ENCODE measurements around the gene CDH6. TPM values are rescaled to one million over a fixed set of nuclear protein-coding genes. Genes with fewer than 3 reads are reported as not detected.

Gene CDH6
- total and polyA plus RNA-seq, 2 experiments from 2014 or later, result 0.60 to 1.1 TPM

DNA sequence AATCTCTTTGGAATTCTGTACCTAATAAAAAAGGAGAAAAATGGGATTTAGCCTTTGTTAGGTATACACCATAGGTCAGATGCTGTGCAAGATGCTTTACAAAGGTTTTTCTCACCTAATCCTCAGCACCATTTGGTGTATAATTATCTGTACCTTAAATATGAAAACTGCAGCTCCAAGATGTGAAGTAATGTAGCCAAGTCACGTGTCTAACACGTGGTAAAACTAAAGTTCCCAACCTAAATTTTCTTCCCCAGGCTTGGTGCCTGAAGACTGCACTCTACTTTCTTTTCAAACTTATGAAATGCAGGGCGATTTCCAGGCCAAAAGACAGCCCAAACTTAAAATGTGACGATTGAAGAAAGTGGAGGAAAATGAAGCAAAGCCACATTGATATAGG, 125.8 kb downstream of the CDH6 start (continued):
- TF ChIP-seq, protein P1, sequence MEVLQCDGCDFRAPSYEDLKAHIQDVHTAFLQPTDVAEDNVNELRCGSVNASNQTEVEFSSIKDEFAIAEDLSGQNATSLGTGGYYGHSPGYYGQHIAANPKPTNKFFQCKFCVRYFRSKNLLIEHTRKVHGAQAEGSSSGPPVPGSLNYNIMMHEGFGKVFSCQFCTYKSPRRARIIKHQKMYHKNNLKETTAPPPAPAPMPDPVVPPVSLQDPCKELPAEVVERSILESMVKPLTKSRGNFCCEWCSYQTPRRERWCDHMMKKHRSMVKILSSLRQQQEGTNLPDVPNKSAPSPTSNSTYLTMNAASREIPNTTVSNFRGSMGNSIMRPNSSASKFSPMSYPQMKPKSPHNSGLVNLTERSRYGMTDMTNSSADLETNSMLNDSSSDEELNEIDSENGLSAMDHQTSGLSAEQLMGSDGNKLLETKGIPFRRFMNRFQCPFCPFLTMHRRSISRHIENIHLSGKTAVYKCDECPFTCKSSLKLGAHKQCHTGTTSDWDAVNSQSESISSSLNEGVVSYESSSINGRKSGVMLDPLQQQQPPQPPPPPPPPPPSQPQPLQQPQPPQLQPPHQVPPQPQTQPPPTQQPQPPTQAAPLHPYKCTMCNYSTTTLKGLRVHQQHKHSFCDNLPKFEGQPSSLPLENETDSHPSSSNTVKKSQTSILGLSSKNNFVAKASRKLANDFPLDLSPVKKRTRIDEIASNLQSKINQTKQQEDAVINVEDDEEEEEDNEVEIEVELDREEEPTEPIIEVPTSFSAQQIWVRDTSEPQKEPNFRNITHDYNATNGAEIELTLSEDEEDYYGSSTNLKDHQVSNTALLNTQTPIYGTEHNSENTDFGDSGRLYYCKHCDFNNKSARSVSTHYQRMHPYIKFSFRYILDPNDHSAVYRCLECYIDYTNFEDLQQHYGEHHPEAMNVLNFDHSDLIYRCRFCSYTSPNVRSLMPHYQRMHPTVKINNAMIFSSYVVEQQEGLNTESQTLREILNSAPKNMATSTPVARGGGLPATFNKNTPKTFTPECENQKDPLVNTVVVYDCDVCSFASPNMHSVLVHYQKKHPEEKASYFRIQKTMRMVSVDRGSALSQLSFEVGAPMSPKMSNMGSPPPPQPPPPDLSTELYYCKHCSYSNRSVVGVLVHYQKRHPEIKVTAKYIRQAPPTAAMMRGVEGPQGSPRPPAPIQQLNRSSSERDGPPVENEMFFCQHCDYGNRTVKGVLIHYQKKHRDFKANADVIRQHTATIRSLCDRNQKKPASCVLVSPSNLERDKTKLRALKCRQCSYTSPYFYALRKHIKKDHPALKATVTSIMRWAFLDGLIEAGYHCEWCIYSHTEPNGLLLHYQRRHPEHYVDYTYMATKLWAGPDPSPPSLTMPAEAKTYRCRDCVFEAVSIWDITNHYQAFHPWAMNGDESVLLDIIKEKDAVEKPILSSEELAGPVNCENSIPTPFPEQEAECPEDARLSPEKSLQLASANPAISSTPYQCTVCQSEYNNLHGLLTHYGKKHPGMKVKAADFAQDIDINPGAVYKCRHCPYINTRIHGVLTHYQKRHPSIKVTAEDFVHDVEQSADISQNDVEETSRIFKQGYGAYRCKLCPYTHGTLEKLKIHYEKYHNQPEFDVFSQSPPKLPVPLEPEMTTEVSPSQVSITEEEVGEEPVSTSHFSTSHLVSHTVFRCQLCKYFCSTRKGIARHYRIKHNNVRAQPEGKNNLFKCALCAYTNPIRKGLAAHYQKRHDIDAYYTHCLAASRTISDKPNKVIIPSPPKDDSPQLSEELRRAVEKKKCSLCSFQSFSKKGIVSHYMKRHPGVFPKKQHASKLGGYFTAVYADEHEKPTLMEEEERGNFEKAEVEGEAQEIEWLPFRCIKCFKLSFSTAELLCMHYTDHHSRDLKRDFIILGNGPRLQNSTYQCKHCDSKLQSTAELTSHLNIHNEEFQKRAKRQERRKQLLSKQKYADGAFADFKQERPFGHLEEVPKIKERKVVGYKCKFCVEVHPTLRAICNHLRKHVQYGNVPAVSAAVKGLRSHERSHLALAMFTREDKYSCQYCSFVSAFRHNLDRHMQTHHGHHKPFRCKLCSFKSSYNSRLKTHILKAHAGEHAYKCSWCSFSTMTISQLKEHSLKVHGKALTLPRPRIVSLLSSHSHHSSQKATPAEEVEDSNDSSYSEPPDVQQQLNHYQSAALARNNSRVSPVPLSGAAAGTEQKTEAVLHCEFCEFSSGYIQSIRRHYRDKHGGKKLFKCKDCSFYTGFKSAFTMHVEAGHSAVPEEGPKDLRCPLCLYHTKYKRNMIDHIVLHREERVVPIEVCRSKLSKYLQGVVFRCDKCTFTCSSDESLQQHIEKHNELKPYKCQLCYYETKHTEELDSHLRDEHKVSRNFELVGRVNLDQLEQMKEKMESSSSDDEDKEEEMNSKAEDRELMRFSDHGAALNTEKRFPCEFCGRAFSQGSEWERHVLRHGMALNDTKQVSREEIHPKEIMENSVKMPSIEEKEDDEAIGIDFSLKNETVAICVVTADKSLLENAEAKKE (CRISPR knock-in tag; IDR thresholded peaks at IDR 0.05), result no peak
- no peak for TF ChIP-seq EZH2phosphoT487 (IDR thresholded peaks at IDR 0.05; ENCODE audit: unreplicated experiment)
- TF ChIP-seq ZNF331 (CRISPR knock-in tag; IDR thresholded peaks at IDR 0.05; ENCODE audit: low read depth), result no peak
- no peak for TF ChIP-seq ETS1 (IDR thresholded peaks at IDR 0.05)
- no peak for TF ChIP-seq NANOG (IDR thresholded peaks at IDR 0.05; ENCODE audit: borderline replicate concordance)

- no peak for ATAC-seq
- no peaks in the 10 kb centered on the region for H3K9me3 Mint-ChIP-seq
- no peak for DNase-seq (ENCODE audit: low spot score)
- Histone ChIP-seq H3K4me1 (ENCODE audit: insufficient read depth) (0 out of 2 replicates have a peak, but pooled peaks cover 5% of the 10 kb centered on the region), H3K4me3 (no peak overlapping the region), H3K27me3 (ENCODE audit: insufficient read depth) (no peaks in the 10 kb centered on the region), H3K79me2 (replicated peaks; ENCODE audit: insufficient read depth) (no peaks in the 10 kb centered on the region), H3K4me2 (no peak overlapping the region), H3F3A (replicated peaks; ENCODE audit: low read depth) (no peaks in the 10 kb centered on the region), H4K20me1 (replicated peaks; ENCODE audit: insufficient read depth) (no peaks in the 10 kb centered on the region), H3K36me3 (ENCODE audit: insufficient read depth) (no peaks in the 10 kb centered on the region), H2AFZ (peak overlapping the region; percentile 83; the same call in 1 of the 2 replicates), H3K27ac (ENCODE audit: low read depth) (no peak overlapping the region), H3K9me2 (ENCODE audit: insufficient read depth) (no peaks in the 10 kb centered on the region)
- no peaks in the 10 kb centered on the region for H3K27me3 Mint-ChIP-seq (ENCODE audit: insufficient read depth, low read depth, poor library complexity)
- TF ChIP-seq, protein P2, sequence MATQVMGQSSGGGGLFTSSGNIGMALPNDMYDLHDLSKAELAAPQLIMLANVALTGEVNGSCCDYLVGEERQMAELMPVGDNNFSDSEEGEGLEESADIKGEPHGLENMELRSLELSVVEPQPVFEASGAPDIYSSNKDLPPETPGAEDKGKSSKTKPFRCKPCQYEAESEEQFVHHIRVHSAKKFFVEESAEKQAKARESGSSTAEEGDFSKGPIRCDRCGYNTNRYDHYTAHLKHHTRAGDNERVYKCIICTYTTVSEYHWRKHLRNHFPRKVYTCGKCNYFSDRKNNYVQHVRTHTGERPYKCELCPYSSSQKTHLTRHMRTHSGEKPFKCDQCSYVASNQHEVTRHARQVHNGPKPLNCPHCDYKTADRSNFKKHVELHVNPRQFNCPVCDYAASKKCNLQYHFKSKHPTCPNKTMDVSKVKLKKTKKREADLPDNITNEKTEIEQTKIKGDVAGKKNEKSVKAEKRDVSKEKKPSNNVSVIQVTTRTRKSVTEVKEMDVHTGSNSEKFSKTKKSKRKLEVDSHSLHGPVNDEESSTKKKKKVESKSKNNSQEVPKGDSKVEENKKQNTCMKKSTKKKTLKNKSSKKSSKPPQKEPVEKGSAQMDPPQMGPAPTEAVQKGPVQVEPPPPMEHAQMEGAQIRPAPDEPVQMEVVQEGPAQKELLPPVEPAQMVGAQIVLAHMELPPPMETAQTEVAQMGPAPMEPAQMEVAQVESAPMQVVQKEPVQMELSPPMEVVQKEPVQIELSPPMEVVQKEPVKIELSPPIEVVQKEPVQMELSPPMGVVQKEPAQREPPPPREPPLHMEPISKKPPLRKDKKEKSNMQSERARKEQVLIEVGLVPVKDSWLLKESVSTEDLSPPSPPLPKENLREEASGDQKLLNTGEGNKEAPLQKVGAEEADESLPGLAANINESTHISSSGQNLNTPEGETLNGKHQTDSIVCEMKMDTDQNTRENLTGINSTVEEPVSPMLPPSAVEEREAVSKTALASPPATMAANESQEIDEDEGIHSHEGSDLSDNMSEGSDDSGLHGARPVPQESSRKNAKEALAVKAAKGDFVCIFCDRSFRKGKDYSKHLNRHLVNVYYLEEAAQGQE (IDR thresholded peaks at IDR 0.05; ENCODE audit: unreplicated experiment), result no peak
- TF ChIP-seq ETS1 (IDR thresholded peaks at IDR 0.05), result no peak
- TF ChIP-seq NANOG (IDR thresholded peaks at IDR 0.05; ENCODE audit: borderline replicate concordance), result no peak
- TF ChIP-seq JUNB (IDR thresholded peaks at IDR 0.05; ENCODE audit: unreplicated experiment), result no peak
- no peak for TF ChIP-seq EZH2phosphoT487 (IDR thresholded peaks at IDR 0.05; ENCODE audit: unreplicated experiment)
- no peak for TF ChIP-seq ZNF331 (CRISPR knock-in tag; IDR thresholded peaks at IDR 0.05; ENCODE audit: low read depth)
- TF ChIP-seq POLR2AphosphoS5 (IDR thresholded peaks at IDR 0.05; ENCODE audit: low read depth), result no peak
- no peak for TF ChIP-seq EZH2 (IDR thresholded peaks at IDR 0.05; ENCODE audit: low read depth, unreplicated experiment)
- H3K27ac Mint-ChIP-seq, result no peak overlapping the region
- no peaks in the 10 kb centered on the region for H3K36me3 Mint-ChIP-seq (ENCODE audit: low read depth)
- no peak overlapping the region for H3K4me3 Mint-ChIP-seq
- peaks cover 6% of the 10 kb centered on the region; the same call in 2 of the 3 replicates for H3K4me1 Mint-ChIP-seq
Measured at GRCh38 chr5:31322946-31323345, 129.5 kb downstream of the CDH6 start.
